Activated CD8-positive, alpha-beta T cell treated with anti-CD3 and anti-CD28 coated beads for 36 hours (primary cell): ENCODE data around the gene CSF1R. TPM values are rescaled to one million over a fixed set of nuclear protein-coding genes. Genes with fewer than 3 reads are reported as not detected.

ENCODE experiments used
- ATAC-seq: fragments of 200-7000 bp; cut with Tn5 transposase; one replicate; pipeline ENCODE4 v1.10.0; 2021; ENCODE audit warnings: mild to moderate bottlenecking, moderate library complexity
- CTCF ChIA-PET: fragments of 350-600 bp; sonication (Branson Sonifier 250); formaldehyde crosslinking; loops from one replicate; lab custom pipeline; 2021; ENCODE audit warnings: antibody characterized with exemption; lab: Charles Lee
- POLR2A ChIA-PET: fragments of 350-600 bp; sonication (Branson Sonifier 250); formaldehyde crosslinking; loops from one replicate; lab custom pipeline; 2021; ENCODE audit warnings: antibody characterized with exemption; lab: Charles Lee
- DNase-seq: peaks from one replicate; pipeline ENCODE4 v3.0.0-alpha.2; 2020
- H3K27ac Mint-ChIP-seq: one replicate; pipeline ENCODE4 v1.8.0; 2021; ENCODE audit warnings: mild to moderate bottlenecking, mixed read lengths
- H3K27me3 Mint-ChIP-seq: one replicate; pipeline ENCODE4 v1.8.0; 2021; ENCODE audit warnings: mixed read lengths
- H3K36me3 Mint-ChIP-seq: one replicate; pipeline ENCODE4 v1.8.0; 2021; ENCODE audit warnings: low read depth, mixed read lengths
- H3K4me1 Mint-ChIP-seq: one replicate; pipeline ENCODE4 v1.8.0; 2021; ENCODE audit warnings: low read depth, mixed read lengths
- H3K4me3 Mint-ChIP-seq: one replicate; pipeline ENCODE4 v1.8.0; 2021; ENCODE audit warnings: mild to moderate bottlenecking, moderate library complexity, mixed read lengths
- H3K9me3 Mint-ChIP-seq: one replicate; pipeline ENCODE4 v1.8.0; 2021; ENCODE audit warnings: mixed read lengths
- CTCF ChIP-seq: fragments of 200-600 bp; IDR thresholded peaks from one replicate; pipeline ENCODE4 v1.8.0; 2022; ENCODE audit warnings: antibody characterized with exemption, mild to moderate bottlenecking
- intact Hi-C: fragments of 100-400 bp; cut with micrococcal nuclease; formaldehyde crosslinking; loops from one replicate; pipeline ENCODE4 v1.10.0; 2022
- total RNA-seq, 2 experiments: library from RNA; stranded (reverse); gene quantifications; one replicate each; pipeline ENCODE4 v1.2.3, GENCODE V29; 2021

Gene CSF1R
- total RNA-seq, 2 experiments from 2014 or later, result not detected

GRCh38 chr5:150022681-150023080 is 63.7 kb downstream of the CSF1R start:
- Mint-ChIP-seq H3K36me3 (peaks cover 45% of the 10 kb centered on the region), H3K9me3 (no peaks in the 10 kb centered on the region), H3K4me1 (peaks cover 12% of the 10 kb centered on the region), H3K27ac (no peak overlapping the region), H3K27me3 (no peaks in the 10 kb centered on the region), H3K4me3 (no peak overlapping the region)
- ChIA-PET POLR2A (no interaction called here), CTCF (interaction anchor here (1.5 kb wide), 1 partner anchor 11 kb away, joined by 4 read pairs; no protein-coding TSS in a partner anchor)
- no peak for TF ChIP-seq CTCF
- intact Hi-C loops, result no loop called here
- ATAC-seq (no peak), DNase-seq (no peak)

GRCh38 chr5:150022158-150022531 is 64.2 kb downstream of the CSF1R start:
- no peak for ATAC-seq
- no peak for DNase-seq
- Mint-ChIP-seq H3K36me3 (peaks cover 47% of the 10 kb centered on the region), H3K27ac (peak overlapping the region; percentile 12), H3K27me3 (no peaks in the 10 kb centered on the region), H3K4me1 (peaks cover 12% of the 10 kb centered on the region), H3K9me3 (no peaks in the 10 kb centered on the region), H3K4me3 (no peak overlapping the region)
- POLR2A ChIA-PET, result interaction anchor here (0.9 kb wide), 1 partner anchor 8 kb away, joined by 3 read pairs; no protein-coding TSS in a partner anchor
- intact Hi-C loops, result no loop called here
- no peak for TF ChIP-seq CTCF
- CTCF ChIA-PET, result no interaction called here

GRCh38 chr5:150021491-150022157 is 64.7 kb downstream of the CSF1R start:
- no peak for DNase-seq
- ChIA-PET POLR2A (interaction anchor here (0.9 kb wide), 1 partner anchor 9 kb away, joined by 3 read pairs; no protein-coding TSS in a partner anchor), CTCF (interaction anchor here (1.0 to 1.3 kb wide), 4 partner anchors 8 to 31 kb away, joined by 3 to 5 read pairs (median 4); no protein-coding TSS in a partner anchor)
- TF ChIP-seq CTCF, result no peak
- intact Hi-C loops, result no loop called here
- ATAC-seq, result no peak
- H3K36me3 Mint-ChIP-seq, result peaks cover 47% of the 10 kb centered on the region
- peaks cover 12% of the 10 kb centered on the region for H3K4me1 Mint-ChIP-seq
- no peak overlapping the region for H3K4me3 Mint-ChIP-seq
- H3K27me3 Mint-ChIP-seq, result no peaks in the 10 kb centered on the region
- H3K9me3 Mint-ChIP-seq, result no peaks in the 10 kb centered on the region
- peak overlapping the region; percentile 37 for H3K27ac Mint-ChIP-seq

- no peak for TF ChIP-seq CTCF
- ChIA-PET POLR2A (no interaction called here), CTCF (interaction anchor here (1.3 kb wide), 1 partner anchor 13 kb away, joined by 5 read pairs; no protein-coding TSS in a partner anchor)
- peaks cover 6% of the 10 kb centered on the region for H3K9me3 Mint-ChIP-seq
- H3K36me3 Mint-ChIP-seq, result peaks cover 56% of the 10 kb centered on the region
- ATAC-seq (no peak), DNase-seq (no peak)
- peak overlapping the region; percentile 55 for H3K27ac Mint-ChIP-seq
- no peaks in the 10 kb centered on the region for H3K27me3 Mint-ChIP-seq
- intact Hi-C loops, result no loop called here
- no peak overlapping the region for H3K4me3 Mint-ChIP-seq
- peaks cover 12% of the 10 kb centered on the region for H3K4me1 Mint-ChIP-seq
Measured at GRCh38 chr5:150020249-150020648, 66.1 kb downstream of the CSF1R start.
